ENCODE data around the gene GCSAM. TPM values are rescaled to one million over a fixed set of nuclear protein-coding genes. Genes with fewer than 3 reads are reported as not detected.

Gene GCSAM
- polyA plus RNA-seq, 1 of the 3 experiments (the other 2 are of a cell fraction): not detected

DNA sequence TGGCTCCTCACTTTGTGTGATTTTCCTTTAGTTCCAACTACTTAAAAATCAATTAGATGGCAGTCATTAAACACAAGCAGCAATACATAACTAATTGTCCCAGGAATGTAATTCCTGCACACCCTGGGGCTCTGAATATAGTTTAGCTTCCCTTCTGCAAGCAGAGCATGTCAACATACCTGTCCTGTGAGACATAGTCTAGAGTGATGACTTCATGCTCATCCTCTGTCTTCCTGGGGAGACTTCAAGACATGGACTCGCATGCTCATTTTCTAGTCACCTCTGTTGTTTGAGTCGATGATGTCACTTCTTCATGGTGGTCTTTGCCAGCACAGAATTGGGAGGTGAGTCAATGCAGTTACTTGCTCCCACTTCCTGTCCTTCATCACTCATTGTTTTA is 31.1 kb downstream of the GCSAM start:
- H3K4me3 ChIP-seq (ENCODE audit: low read depth in 2 of 2, low read length in 1 of 2): no peak overlapping the region
- CTCF ChIA-PET: interaction anchor here (2.5 kb wide), 1 partner anchor 10 kb away, joined by 10 read pairs; no protein-coding TSS in a partner anchor
- H3K9me3 ChIP-seq: no peaks in the 10 kb centered on the region
- POLR2A ChIA-PET: no interaction called here
- 10% methylated on average over 2 of the region's 2 CpGs for WGBS (ENCODE audit: low lambda C conversion rate)
- H3K9ac ChIP-seq: no peak overlapping the region
- no peaks in the 10 kb centered on the region for H4K20me1 ChIP-seq (ENCODE audit: insufficient read depth)
- TF ChIP-seq, protein P1, sequence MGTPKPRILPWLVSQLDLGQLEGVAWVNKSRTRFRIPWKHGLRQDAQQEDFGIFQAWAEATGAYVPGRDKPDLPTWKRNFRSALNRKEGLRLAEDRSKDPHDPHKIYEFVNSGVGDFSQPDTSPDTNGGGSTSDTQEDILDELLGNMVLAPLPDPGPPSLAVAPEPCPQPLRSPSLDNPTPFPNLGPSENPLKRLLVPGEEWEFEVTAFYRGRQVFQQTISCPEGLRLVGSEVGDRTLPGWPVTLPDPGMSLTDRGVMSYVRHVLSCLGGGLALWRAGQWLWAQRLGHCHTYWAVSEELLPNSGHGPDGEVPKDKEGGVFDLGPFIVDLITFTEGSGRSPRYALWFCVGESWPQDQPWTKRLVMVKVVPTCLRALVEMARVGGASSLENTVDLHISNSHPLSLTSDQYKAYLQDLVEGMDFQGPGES (IDR thresholded peaks at IDR 0.05; ENCODE audit: low read depth, low read length): no peak
- peak; percentile 51 for TF ChIP-seq JUND (IDR thresholded peaks at IDR 0.05)
- no peak for TF ChIP-seq USF1 (IDR thresholded peaks at IDR 0.05; ENCODE audit: borderline replicate concordance, low read depth)
- peak; percentile 52; the same call in 1 of the 2 replicates for TF ChIP-seq FOSL2 (IDR thresholded peaks at IDR 0.05; ENCODE audit: borderline replicate concordance, low read depth)
- TF ChIP-seq NRF1 (IDR thresholded peaks at IDR 0.05; ENCODE audit: low read depth, low read length): no peak
- no peak for TF ChIP-seq TAF1 (IDR thresholded peaks at IDR 0.05; ENCODE audit: borderline replicate concordance, low read depth, low read length)
- TF ChIP-seq EP300 (IDR thresholded peaks at IDR 0.05; ENCODE audit: borderline replicate concordance in 1 of 2, low read depth in 1 of 2, low read length in 1 of 2): no peak
- peak; percentile 42; the same call in 1 of the 2 replicates for TF ChIP-seq PBX3 (IDR thresholded peaks at IDR 0.05)
- TF ChIP-seq TCF12 (IDR thresholded peaks at IDR 0.05): 0 out of 2 replicates have a peak, but pooled peaks have one; percentile 15
- TF ChIP-seq RAD21 (IDR thresholded peaks at IDR 0.05; ENCODE audit: low read length): no peak
- no peak for TF ChIP-seq GABPA (IDR thresholded peaks at IDR 0.05; ENCODE audit: low read depth)
- TF ChIP-seq MAX (IDR thresholded peaks at IDR 0.05; ENCODE audit: low read depth): no peak
- no peak for DNase-seq
- H3K27me3 ChIP-seq (ENCODE audit: insufficient read depth): no peaks in the 10 kb centered on the region
- no peaks in the 10 kb centered on the region for H3K9me2 ChIP-seq
- peaks cover 0 to 21% of the 10 kb centered on the region in 2 experiments; a peak in 2 of 4 replicates for H3K4me1 ChIP-seq (ENCODE audit: control insufficient read depth in 1 of 2, insufficient read depth in 2 of 2, low read depth in 1 of 2, low read length in 1 of 2)
- peaks cover 14% of the 10 kb centered on the region for H3F3A ChIP-seq (replicated peaks; ENCODE audit: insufficient read depth)
- peaks cover 37% of the 10 kb centered on the region for H3K79me2 ChIP-seq (ENCODE audit: insufficient read depth)
- peak overlapping the region in 1 of 2 experiments; percentile 54; a peak in 2 of 4 replicates for H3K27ac ChIP-seq (ENCODE audit: low read depth in 2 of 2, low read length in 1 of 2)
- peaks cover 0 to 28% of the 10 kb centered on the region in 2 experiments for H3K36me3 ChIP-seq (replicated peaks in 1 of 2; ENCODE audit: control insufficient read depth in 1 of 2, insufficient read depth in 2 of 2, low read length in 1 of 2)
- peak overlapping the region; percentile 12 for H3K4me2 ChIP-seq
- H2AFZ ChIP-seq (ENCODE audit: low read depth): no peak overlapping the region

DNA sequence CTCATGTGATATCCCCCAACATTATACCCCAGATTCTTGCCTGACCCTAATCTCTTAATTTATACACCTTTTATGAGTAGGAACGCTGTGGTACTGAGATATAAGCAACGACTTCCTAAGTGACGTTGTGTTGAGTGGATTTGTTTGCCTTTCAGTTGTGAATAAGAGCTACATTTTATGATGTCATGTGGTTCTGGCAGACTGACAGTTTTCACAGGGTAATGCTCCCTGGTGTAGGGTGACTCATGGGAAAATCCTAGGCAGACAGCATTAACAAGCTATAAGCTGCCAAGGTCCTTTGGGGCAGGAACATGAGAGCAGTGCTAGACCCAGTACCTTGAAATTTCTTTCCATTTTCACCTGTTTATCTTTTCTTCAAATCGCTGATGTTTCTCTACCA is 35.7 kb downstream of the GCSAM start:
- CTCF ChIA-PET: interaction anchor here (1.7 kb wide), 1 partner anchor 14 kb away, joined by 4 read pairs; no protein-coding TSS in a partner anchor
- Histone ChIP-seq H3K9me3 (no peaks in the 10 kb centered on the region), H3K36me3 (replicated peaks in 1 of 2; ENCODE audit: control insufficient read depth in 1 of 2, insufficient read depth in 2 of 2, low read length in 1 of 2) (peaks cover 0 to 13% of the 10 kb centered on the region in 2 experiments), H3K4me1 (ENCODE audit: control insufficient read depth in 1 of 2, insufficient read depth in 2 of 2, low read depth in 1 of 2, low read length in 1 of 2) (peaks cover 0 to 18% of the 10 kb centered on the region in 2 experiments; a peak in 2 of 4 replicates), H3K4me3 (ENCODE audit: low read depth in 2 of 2, low read length in 1 of 2) (no peak overlapping the region), H4K20me1 (ENCODE audit: insufficient read depth) (no peaks in the 10 kb centered on the region), H3K27ac (ENCODE audit: low read depth in 2 of 2, low read length in 1 of 2) (peak overlapping the region in 1 of 2 experiments; percentile 85; a peak in 2 of 4 replicates), H3K9ac (peak overlapping the region; percentile 28; the same call in 1 of the 2 replicates), H3K9me2 (no peaks in the 10 kb centered on the region), H2AFZ (ENCODE audit: low read depth) (no peak overlapping the region), H3F3A (replicated peaks; ENCODE audit: insufficient read depth) (peaks cover 14% of the 10 kb centered on the region), H3K79me2 (ENCODE audit: insufficient read depth) (peaks cover 52% of the 10 kb centered on the region), H3K4me2 (peak overlapping the region; percentile 53; the same call in 1 of the 2 replicates), H3K27me3 (ENCODE audit: insufficient read depth) (no peaks in the 10 kb centered on the region)
- POLR2A ChIA-PET: no interaction called here
- 5% methylated on average over 4 of the region's 4 CpGs for WGBS (ENCODE audit: low lambda C conversion rate)
- no peak for DNase-seq
- no peak for TF ChIP-seq YY1 (IDR thresholded peaks at IDR 0.05; ENCODE audit: low read depth)
- peak; percentile 58; the same call in 1 of the 2 replicates for TF ChIP-seq MAX (IDR thresholded peaks at IDR 0.05; ENCODE audit: low read depth)
- peak; percentile 67 for TF ChIP-seq TCF12 (IDR thresholded peaks at IDR 0.05)
- TF ChIP-seq RFX5 (IDR thresholded peaks at IDR 0.05; ENCODE audit: low read length): no peak
- no peak for TF ChIP-seq FOXJ3 (CRISPR knock-in tag; IDR thresholded peaks at IDR 0.05)
- no peak for TF ChIP-seq POLR2AphosphoS5 (IDR thresholded peaks at IDR 0.05; ENCODE audit: low read depth, low read length)
- TF ChIP-seq EZH2phosphoT487 (IDR thresholded peaks at IDR 0.05; ENCODE audit: borderline replicate concordance, low read depth): no peak
- TF ChIP-seq TEAD4 (IDR thresholded peaks at IDR 0.05; ENCODE audit: borderline replicate concordance, insufficient read depth): 0 out of 2 replicates have a peak, but pooled peaks have one; percentile 30
- TF ChIP-seq GABPA (IDR thresholded peaks at IDR 0.05; ENCODE audit: low read depth): no peak
- peak; percentile 91 for TF ChIP-seq NFIC (IDR thresholded peaks at IDR 0.05; ENCODE audit: borderline replicate concordance)
- TF ChIP-seq SMC3 (IDR thresholded peaks at IDR 0.05; ENCODE audit: low read depth, low read length): no peak
- TF ChIP-seq, protein P2, sequence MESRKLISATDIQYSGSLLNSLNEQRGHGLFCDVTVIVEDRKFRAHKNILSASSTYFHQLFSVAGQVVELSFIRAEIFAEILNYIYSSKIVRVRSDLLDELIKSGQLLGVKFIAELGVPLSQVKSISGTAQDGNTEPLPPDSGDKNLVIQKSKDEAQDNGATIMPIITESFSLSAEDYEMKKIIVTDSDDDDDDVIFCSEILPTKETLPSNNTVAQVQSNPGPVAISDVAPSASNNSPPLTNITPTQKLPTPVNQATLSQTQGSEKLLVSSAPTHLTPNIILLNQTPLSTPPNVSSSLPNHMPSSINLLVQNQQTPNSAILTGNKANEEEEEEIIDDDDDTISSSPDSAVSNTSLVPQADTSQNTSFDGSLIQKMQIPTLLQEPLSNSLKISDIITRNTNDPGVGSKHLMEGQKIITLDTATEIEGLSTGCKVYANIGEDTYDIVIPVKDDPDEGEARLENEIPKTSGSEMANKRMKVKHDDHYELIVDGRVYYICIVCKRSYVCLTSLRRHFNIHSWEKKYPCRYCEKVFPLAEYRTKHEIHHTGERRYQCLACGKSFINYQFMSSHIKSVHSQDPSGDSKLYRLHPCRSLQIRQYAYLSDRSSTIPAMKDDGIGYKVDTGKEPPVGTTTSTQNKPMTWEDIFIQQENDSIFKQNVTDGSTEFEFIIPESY (IDR thresholded peaks at IDR 0.05; ENCODE audit: borderline replicate concordance, low read depth): no peak

Measured in SK-N-SH (cell line).